DND-41 (cell line): Measurements from ENCODE around the gene TSHZ1.

Experiments
- ATAC-seq: fragments of 200-7000 bp; cut with Tn5 transposase; 3 replicates; pipeline ENCODE4 v1.9.1; 2021; ENCODE audit warnings: low read depth; ENCODE audit not compliant: insufficient read depth
- DNase-seq: peaks from one replicate; pipeline ENCODE4 v3.0.0-alpha.2; 2020
- H2AFZ ChIP-seq: 2 replicates; pipeline ENCODE4 v1.6.0; 2012; ENCODE audit warnings: low read depth, low read length
- H3K27ac ChIP-seq: 2 replicates; pipeline ENCODE4 v1.5.1; 2012; ENCODE audit warnings: low read length, inconsistent platforms
- H3K27me3 ChIP-seq: fragments of 200-600 bp; sonication (generic); 2 replicates; pipeline ENCODE4 v1.6.0; 2012; ENCODE audit warnings: low read length, mild to moderate bottlenecking, inconsistent platforms; ENCODE audit not compliant: insufficient read depth, poor library complexity
- H3K36me3 ChIP-seq: 2 replicates; pipeline ENCODE4 v1.5.1; 2012; ENCODE audit warnings: low read length, inconsistent platforms; ENCODE audit not compliant: insufficient read depth
- H3K4me1 ChIP-seq: 2 replicates; pipeline ENCODE4 v1.5.1; 2012; ENCODE audit warnings: mild to moderate bottlenecking, low read length; ENCODE audit not compliant: insufficient read depth
- H3K4me2 ChIP-seq: 2 replicates; pipeline ENCODE4 v1.6.0; 2012; ENCODE audit warnings: mild to moderate bottlenecking, moderate library complexity, low read length, inconsistent platforms; ENCODE audit not compliant: insufficient read depth
- H3K4me3 ChIP-seq, 2 experiments: fragments of 200-600 bp in 1 of 2; shearing (Covaris generic) in 1 of 2; 2 replicates each; pipeline ENCODE4 v1.5.1; 2012 to 2016; ENCODE audit warnings: inconsistent platforms in 2 of 2, low read length in 2 of 2, mild to moderate bottlenecking in 2 of 2, low read depth in 1 of 2, moderate library complexity in 1 of 2
- H3K79me2 ChIP-seq: 2 replicates; pipeline ENCODE4 v1.6.0; 2012; ENCODE audit warnings: low read length, inconsistent platforms; ENCODE audit not compliant: insufficient read depth
- H3K9ac ChIP-seq: 2 replicates; pipeline ENCODE4 v1.6.0; 2012; ENCODE audit warnings: low read depth, mild to moderate bottlenecking, inconsistent platforms, low read length, moderate library complexity
- H3K9me3 ChIP-seq: 2 replicates; pipeline ENCODE4 v1.5.1; 2012; ENCODE audit warnings: low read length, moderate library complexity, mild to moderate bottlenecking, inconsistent platforms; ENCODE audit not compliant: insufficient read depth, severe bottlenecking
- H4K20me1 ChIP-seq: 2 replicates; pipeline ENCODE4 v1.6.0; 2012; ENCODE audit warnings: low read length; ENCODE audit not compliant: insufficient read depth
- CTCF ChIP-seq: IDR thresholded peaks from 2 replicates; pipeline ENCODE4 v1.5.1; 2012; ENCODE audit warnings: borderline replicate concordance, low read length, moderate library complexity, mild to moderate bottlenecking; ENCODE audit not compliant: poor library complexity, severe bottlenecking; ENCODE audit errors: extremely low read depth
- EZH2 ChIP-seq: IDR thresholded peaks from 3 replicates; pipeline ENCODE4 v1.6.1; 2012; ENCODE audit warnings: borderline replicate concordance, low read depth, mild to moderate bottlenecking, moderate library complexity, low read length, inconsistent platforms; ENCODE audit not compliant: severe bottlenecking

TSHZ1 gene

GRCh38 chr18:75284566-75284965, 74.0 kb downstream of the TSHZ1 start:
- H4K20me1 ChIP-seq, result peaks cover 60% of the 10 kb centered on the region
- H2AFZ ChIP-seq, result no peak overlapping the region
- H3K4me2 ChIP-seq, result no peak overlapping the region
- H3K36me3 ChIP-seq, result peaks cover 64% of the 10 kb centered on the region
- H3K27me3 ChIP-seq, result no peaks in the 10 kb centered on the region
- H3K9me3 ChIP-seq, result no peaks in the 10 kb centered on the region
- H3K4me1 ChIP-seq, result no peaks in the 10 kb centered on the region
- H3K79me2 ChIP-seq, result peaks cover 50% of the 10 kb centered on the region
- TF ChIP-seq CTCF (no peak), EZH2 (no peak)
- no peak for DNase-seq
- no peak overlapping the region for H3K4me3 ChIP-seq
- H3K27ac ChIP-seq, result no peak overlapping the region
- no peak overlapping the region for H3K9ac ChIP-seq
- no peak for ATAC-seq

- Histone ChIP-seq H3K4me2 (no peak overlapping the region), H3K27ac (no peak overlapping the region), H3K4me3 (no peak overlapping the region), H3K36me3 (peaks cover 68% of the 10 kb centered on the region), H3K9me3 (no peaks in the 10 kb centered on the region), H2AFZ (no peak overlapping the region), H3K27me3 (no peaks in the 10 kb centered on the region), H3K79me2 (peaks cover 40% of the 10 kb centered on the region), H3K4me1 (no peaks in the 10 kb centered on the region), H4K20me1 (peaks cover 53% of the 10 kb centered on the region), H3K9ac (no peak overlapping the region)
- no peak for ATAC-seq
- no peak for DNase-seq
- TF ChIP-seq EZH2 (no peak), CTCF (no peak)
Observed at GRCh38 chr18:75285876-75286275, 75.3 kb downstream of the TSHZ1 start.

GRCh38 chr18:75287006-75287405, 76.4 kb downstream of the TSHZ1 start:
- ATAC-seq, result no peak
- Histone ChIP-seq H3K27ac (no peak overlapping the region), H4K20me1 (peaks cover 43% of the 10 kb centered on the region), H3K4me2 (no peak overlapping the region), H3K27me3 (no peaks in the 10 kb centered on the region), H3K4me3 (no peak overlapping the region), H3K9me3 (no peaks in the 10 kb centered on the region), H3K4me1 (no peaks in the 10 kb centered on the region), H3K36me3 (peaks cover 64% of the 10 kb centered on the region), H3K79me2 (peaks cover 28% of the 10 kb centered on the region), H2AFZ (no peak overlapping the region), H3K9ac (no peak overlapping the region)
- no peak for DNase-seq
- TF ChIP-seq CTCF (no peak), EZH2 (no peak)

DNA sequence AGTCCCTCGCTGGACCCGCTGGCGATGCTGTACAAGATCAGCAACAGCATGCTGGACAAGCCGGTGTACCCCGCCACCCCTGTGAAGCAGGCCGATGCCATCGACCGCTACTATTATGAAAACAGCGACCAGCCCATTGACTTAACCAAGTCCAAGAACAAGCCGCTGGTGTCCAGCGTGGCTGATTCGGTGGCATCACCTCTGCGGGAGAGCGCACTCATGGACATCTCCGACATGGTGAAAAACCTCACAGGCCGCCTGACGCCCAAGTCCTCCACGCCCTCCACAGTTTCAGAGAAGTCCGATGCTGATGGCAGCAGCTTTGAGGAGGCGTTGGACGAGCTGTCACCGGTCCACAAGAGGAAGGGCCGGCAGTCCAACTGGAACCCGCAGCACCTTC, 77.1 kb downstream of the TSHZ1 start:
- ATAC-seq, result no peak
- H4K20me1 ChIP-seq, result peaks cover 39% of the 10 kb centered on the region

More for the DNA sequence above, 77.1 kb downstream of the TSHZ1 start:
- Histone ChIP-seq H3K4me3 (no peak overlapping the region), H3K9ac (no peak overlapping the region), H2AFZ (no peak overlapping the region), H3K36me3 (peaks cover 60% of the 10 kb centered on the region), H3K27me3 (no peaks in the 10 kb centered on the region), H3K4me2 (no peak overlapping the region), H3K27ac (no peak overlapping the region), H3K4me1 (no peaks in the 10 kb centered on the region), H3K9me3 (no peaks in the 10 kb centered on the region), H3K79me2 (peaks cover 22% of the 10 kb centered on the region)
- DNase-seq, result no peak
- TF ChIP-seq CTCF (no peak), EZH2 (no peak)
